HG03342 (cell line): ENCODE measurements around the gene TMEM247.

Experiments
- ATAC-seq: cut with Tn5 transposase; IDR thresholded peaks from one replicate; pipeline ENCODE4 v1.9.1; 2021; ENCODE audit warnings: mild to moderate bottlenecking, moderate library complexity; ENCODE audit not compliant: unreplicated experiment

The TMEM247 gene

DNA sequence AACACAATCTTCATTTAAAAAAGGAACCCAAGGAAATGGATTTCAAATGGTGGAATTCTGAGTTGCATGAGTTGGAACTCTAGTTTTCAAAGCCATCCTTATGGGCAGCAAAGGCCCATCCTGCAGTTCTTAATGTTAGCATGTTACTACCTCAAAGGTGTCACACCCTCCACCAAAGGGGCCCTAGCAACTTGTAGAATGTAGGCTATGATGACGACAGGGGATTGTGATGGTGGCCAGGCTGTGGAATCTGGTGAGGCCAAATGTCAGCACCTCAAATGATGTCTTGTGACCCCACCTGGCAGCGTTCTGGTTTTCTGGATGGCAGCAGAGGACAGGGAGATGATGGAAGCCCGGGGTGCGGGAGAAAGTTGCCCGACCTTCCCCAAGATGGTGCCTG lies at the start of gene TMEM247:
Gene TMEM247 (plus strand): TSS at position 301 of the 400 bp plus-strand sequence.
- ATAC-seq, result no peak

DNA sequence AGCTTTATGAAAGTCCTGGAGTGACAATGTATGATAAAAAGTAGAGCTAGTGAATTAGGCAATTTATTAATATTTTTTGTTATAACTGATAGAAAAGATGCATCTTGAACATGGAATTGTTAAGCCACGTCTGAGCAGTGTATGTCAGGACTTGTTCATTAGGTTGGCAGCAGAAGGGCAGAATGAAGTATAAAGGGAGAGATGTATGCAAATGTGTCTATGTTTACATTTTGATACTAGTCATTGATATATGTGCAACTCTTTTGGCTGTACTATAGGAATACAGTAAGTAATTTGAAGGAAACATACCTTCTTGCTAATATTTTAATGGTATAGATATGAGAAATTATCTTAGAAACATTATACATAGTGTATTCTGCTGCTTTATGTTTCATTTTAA lies 49.0 kb upstream of the TMEM247 start:
- ATAC-seq, result no peak

DNA sequence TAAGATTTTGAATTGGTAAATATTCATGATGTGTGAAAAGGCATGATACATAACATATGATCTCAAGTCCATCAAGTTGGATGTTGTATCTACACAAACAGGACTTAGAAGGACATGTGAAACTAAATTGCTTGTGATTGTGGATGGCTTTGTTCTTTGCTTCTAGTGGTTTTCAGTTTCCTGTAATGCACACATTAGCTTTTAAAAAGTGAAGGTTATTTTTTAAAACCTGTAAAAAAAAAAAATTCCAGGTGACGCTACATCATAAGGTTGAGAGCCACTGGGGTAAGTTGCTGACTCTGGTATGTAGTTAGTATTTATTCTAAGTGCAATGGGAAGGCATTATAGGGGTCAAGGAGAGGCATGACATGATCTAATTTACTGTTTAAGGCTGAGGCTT lies 48.4 kb upstream of the TMEM247 start:
- no peak for ATAC-seq

DNA sequence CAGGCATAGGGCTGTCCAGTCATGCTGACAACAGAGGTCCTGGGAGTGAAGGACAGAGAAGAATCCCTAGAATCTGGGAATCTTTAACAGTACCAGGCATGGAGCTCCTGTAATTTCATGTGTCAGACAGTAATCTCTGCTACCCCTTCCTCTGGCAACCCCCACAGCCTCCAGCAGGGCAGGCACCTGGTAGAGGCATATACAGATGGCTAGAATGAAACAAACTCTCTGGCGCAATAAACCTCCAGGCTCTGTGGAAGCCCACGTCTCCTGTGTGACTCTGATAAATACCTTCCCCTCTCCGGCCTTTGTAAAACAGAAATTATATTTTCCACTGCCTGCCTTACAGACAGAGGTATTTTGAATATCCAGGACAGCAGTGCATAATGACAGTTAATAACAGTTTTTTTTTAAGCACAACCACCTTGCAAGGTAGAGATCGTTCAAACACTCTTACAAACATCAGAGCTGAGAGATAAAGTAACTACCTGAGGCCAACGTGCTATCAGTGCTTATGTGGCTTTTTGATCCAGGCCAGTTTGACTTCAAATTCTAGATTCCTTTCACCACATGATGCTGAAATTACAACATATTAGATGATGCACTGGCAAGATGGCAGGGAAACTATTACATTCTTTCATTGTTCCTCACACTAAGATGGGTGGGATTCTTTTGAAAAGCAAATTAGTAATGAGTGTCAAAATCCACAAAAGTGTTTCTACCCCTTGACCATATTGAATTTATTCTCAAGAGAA lies 47.7 kb upstream of the TMEM247 start:
- no peak for ATAC-seq

DNA sequence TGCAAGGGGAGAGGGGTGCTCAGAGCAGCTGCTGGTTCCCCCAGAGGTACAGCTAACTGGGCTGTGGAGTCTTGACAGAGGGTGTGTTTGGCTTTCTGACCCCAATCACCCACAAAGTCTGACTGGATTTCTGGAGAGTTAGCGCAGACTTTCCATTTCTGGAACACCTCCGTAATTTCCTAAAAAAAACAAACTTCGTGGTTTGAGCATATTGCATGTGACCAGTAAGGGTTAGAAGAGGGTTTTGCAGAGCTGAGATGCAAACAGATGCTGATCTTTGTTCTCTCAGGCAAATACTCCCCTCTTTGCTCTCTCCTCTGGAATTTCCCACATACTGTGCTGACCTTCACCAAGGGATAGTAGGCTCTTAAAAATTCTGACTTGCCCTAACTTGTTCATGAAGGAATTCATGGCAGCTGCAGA lies 44.5 kb upstream of the TMEM247 start:
- ATAC-seq, result no peak

DNA sequence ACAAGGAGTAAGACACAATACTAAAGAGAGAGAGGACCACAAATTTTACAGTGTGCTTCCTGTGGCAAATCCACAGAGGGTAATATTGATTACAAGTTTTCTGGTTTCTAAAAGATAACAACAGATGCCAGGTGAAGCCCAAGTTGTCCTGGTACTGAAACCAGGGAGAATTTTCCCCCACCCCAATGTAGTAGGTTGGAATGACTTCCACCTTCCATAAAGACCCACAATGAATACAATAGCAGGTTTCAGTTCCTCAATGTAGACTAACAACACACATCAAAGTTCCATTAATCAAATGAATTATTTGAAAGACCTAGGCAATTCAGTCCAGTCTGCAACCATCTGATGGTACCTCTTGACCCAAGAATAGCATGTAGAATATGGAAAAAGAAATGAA lies 44.0 kb upstream of the TMEM247 start:
- ATAC-seq, result no peak

DNA sequence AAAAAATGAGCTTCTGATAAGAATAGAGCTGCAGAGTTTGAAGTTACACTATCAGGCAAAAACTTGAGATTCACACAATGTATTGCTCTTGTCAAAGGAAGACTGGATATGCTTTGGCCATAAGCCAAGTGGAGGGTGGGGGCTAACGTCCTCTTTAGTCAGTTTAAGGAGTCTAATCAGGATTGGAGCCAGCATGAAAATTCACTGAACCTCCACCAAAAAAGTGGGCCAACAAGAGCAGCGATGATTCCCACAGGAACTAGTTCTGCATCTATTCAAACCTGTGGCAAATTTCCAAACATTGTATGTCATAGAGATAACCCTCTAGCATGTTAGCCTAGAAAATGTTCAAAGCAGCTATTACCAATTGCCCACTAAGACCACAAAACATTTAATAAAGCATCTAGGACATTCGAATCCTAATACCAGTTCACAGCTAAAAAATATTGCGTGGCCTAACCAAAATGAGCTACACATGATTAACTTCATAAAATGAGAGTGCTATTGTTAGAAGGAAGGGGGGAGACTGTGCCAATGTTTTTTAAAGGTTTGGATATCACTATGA lies 43.5 kb upstream of the TMEM247 start:
- no peak for ATAC-seq

DNA sequence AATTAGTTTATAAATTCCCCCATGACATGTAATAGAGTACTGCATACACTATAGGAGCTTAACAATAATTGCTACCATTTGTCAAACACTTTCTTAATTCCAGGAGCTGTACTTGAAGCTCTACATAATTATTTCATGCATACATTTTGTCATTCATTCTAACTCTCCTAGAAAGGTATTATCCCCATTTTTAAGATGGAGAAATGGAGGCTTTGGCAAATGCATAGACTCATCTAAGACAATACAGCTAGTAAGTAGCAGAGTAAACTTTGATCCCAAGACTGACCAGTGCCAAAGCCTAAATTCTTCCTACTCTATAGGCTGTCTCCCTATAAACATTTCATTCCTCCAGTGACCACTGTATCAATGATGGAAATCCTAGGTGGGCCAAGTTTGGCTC lies 42.6 kb upstream of the TMEM247 start:
- no peak for ATAC-seq

DNA sequence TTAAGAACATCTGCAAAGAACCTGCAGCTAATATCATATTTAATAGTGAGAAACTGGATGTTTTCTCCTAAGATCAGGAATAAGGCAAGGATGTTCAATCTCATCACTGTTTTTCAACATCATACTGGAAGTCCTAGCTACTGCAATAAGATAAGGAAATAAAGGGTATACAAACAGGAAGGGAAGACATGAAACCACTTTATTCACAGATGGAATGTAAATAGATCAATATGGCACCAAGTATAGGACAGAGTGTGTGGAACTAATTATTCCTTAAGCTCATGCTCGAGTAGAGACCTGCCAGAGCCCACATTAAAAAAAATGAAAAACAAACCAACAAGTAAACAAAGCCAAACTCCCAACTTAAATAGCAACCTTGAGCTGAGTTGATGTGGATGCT lies 41.3 kb upstream of the TMEM247 start:
- ATAC-seq, result no peak

DNA sequence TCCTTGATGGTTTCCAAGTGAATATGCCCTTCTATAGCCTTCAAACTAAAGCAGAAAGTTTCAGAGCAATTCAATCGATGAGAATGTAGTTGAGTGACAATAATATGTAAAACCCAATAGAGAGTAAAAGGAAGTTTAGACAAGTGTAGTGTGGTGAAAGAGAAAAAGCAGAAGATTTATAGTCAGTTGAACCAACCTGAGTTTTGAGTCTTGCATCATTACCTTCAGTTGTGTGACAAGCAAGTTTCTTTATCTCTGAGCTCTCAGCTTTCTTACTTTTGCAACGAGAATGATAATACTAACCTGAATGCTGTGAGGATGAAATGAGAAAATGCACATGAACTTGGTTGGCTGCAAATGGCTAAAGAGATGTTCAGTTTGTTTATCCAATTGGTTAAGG lies 40.6 kb upstream of the TMEM247 start:
- ATAC-seq, result no peak

DNA sequence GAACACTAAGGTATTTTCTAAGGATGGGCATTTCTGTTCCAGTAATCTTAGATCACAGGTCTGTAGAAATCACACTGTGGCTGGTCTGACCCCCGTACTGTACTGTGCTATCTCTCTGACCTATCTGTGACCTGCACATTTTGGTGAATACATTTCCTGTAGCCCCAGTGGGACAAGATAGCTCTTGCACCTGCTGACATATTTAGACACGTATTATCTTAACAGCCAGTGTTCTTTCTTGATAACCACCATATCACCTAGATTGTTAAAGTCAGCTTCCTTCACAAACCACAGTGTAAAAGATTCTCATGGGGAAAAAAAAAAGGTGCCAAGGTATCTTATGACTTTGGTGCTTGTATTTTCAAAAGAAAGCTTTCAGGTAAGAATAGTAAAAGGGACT lies 39.8 kb upstream of the TMEM247 start:
- ATAC-seq, result no peak

DNA sequence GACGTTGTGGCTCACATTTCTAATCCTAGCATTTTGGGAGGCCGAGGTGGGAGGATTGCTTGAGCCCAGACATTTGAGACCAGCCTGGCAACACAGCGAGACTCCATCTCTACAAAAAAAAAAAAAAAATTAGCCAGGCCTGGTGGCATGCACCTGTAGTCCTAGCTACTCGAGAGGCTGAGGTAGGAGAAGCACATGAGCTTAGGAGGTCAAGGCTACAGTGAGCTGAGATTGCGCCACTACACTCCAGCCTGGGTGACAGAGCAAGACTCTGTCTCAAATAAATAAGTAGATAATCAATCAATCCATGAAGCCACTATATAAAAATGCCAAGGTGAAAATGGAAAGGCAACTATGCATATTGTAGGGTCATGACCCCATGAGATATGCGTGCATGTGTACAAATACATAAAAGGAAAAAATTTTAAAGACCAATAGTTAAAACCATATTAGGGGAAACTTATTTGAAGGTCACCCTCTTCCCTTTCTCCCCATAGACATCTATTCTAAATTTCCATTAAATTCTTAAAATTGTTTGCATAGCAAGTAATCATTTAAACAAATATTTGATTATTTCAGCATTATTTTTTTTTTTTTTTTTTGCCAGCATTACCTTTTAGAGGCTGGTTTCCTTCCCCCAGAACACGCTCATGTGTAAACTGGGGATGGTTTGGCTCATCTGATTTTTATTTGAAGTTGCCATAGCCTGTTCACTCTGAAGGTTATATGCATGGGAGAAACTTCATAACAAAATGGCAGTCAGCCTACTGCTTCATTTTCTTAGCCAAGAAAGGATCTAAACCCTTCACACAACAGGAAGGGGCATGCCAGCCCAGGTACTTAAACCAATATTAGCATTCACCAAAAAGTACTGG lies 37.3 kb upstream of the TMEM247 start:
- ATAC-seq, result no peak

DNA sequence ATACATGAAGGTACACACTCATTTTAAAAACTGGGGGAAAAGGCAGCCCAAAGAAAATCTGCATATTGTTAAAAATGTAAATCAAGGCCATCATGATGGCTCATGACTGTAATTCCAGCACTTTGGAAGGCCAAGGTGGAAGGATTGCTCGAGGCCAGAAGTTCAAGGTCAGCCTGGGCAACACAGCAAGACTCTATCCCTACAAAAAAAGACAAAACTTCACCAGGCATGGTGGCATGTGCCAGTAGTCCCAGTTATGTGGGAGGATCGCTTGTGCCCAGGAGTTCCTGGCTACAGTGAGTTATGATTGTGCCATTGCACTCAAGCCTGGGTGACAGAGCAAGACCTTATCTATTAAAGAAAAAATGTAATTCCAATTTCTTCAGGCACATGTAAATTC lies 34.6 kb upstream of the TMEM247 start:
- ATAC-seq, result no peak

DNA sequence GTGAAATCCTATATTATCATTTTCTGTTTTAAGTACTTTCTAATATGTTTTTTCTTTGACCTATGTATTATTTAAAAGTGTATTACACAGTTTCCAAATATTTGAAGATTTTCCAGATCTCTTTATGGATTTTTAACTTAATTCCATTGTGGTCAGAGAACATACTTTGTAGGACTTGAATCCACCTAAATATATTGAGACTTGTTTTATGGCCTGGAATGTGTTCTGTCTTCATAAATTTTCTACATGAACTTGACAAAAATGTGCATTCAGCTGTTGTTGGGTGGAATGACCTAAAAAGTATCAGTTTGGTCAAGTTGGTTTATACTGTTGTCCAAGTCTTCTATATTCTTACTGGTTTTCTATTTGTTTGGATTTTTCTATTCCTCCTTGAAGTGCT lies 33.8 kb upstream of the TMEM247 start:
- ATAC-seq, result no peak

DNA sequence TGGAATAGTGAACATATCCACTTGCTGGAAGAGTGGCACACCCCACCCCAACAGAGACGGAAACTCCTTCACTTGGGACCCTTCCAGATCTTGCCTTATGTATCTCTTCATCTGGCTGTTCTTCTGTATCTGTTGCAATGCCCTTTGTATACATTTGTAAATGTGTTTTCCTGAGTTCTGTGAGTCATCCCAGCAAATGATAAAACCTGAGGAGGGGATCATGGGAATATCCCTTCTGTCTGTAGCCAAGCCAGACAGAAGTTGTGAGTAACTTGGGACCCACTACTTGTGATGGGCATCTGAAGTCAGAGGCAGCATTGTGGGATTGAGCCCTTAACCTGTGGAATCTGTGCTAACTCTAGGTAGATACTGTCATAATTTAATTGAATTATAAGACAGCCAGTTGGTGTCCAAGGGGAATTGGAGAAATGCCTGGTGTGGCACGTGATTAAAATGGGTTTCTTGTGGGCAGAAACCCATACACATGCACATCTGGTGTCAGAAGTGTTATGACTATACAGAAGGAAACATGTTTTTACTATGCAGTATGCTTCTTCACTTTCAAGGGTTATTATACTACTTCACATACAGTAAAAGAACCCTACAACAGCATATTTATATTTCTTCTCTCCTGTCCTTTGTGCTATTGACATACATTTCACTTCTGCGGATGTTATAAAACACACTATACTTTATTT lies 32.3 kb upstream of the TMEM247 start:
- ATAC-seq, result no peak

DNA sequence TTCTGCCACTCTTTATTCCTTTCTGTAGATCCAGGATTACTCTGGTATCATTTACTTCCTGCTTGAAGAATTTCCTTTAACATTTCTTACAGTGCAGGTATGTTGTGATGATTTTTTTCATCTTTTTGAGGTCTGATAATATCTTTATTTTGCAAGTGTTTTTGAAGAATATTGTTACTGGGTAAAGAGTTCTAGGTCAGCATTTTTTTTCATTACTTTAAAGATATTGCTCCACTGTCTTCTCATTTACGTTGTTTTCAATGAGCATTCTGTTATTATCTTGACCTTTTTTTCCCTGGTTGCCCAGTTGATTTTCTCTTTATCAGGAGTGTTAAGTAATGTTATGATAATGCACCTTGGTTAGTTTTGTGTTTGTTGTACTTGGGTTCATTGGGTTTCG lies 31.7 kb upstream of the TMEM247 start:
- no peak for ATAC-seq

DNA sequence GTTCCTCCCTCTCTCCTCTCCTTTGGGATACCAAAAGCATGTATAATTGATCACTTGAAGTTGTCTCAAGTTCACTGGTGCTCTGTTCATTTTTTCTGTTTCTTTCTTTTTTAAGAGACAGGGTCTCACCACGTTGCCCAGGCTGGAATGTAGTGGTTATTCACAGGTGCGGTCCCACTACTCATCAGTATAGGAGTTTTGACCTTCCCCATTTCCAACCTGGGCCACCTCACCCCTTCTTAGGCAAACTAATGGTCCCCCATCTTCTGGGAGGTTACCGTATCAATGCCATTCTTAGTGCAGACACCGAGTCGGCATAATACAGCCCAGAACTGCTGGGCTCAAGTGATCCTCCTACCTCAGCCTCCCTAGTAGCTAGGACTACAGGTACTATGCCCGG lies 31.3 kb upstream of the TMEM247 start:
- no peak for ATAC-seq

DNA sequence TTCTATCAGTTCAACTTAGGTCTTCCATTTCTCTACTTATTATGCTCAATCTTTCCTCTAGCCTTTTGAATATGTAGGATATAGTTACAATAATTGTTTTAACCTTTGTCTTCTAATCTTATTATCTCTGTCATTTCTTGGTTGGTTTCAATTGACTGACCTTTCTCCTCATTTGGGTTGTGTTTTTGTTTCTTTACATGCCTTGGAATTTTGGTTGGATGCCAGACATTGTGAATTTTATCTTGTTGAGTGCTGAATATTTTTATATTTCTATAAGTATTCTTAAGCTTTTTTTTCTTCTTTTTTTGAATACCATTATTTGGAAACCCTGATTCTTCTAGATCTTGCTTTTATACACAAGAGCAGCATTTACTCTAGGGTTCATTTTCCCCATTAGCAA lies 30.7 kb upstream of the TMEM247 start:
- no peak for ATAC-seq

DNA sequence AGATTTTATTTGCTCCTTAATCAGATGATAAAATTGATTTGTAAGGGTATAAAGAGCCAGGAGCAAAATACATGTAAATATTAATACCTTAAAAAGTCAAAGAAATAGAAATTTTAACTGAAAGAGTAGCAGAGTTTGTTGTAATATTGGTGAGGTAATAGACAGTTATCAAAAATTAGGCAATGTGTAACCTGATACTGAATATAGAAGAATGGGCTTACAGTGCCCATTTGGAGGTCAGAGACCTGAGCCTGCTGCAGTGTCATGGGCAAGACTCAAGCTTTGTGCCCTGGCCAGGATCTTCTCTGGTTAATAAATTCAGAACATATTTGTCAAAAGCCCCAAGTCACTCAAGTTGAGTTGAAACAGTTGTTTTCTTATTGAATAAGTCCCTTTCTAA lies 29.7 kb upstream of the TMEM247 start:
- no peak for ATAC-seq

DNA sequence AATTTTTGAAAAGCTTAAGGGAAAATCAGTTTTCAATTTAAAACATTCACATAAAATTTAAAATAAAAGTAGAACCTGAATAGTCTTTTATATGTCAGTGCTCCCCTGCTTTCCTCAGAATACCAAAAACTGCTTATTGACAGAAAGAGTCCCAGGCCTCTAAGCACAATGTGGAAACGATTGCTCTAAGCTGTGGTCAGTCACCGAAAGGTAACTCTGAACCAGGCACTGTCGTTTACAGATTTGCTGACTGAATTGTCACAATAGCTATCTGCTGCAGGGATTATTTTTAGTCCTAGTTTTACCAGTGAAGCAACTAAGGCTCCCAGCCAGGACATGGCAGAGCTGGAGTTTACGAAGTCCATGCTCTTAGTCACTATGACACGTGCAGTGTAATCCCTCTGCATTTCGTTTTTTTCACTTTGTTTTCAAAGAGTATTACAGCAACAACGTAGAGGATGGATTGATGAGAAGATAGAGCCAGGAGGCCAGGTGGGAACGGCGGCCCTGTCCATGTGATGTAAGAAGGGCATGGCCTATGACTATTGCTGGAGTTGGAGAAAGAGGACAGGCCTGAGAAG lies 28.1 kb upstream of the TMEM247 start:
- no peak for ATAC-seq

DNA sequence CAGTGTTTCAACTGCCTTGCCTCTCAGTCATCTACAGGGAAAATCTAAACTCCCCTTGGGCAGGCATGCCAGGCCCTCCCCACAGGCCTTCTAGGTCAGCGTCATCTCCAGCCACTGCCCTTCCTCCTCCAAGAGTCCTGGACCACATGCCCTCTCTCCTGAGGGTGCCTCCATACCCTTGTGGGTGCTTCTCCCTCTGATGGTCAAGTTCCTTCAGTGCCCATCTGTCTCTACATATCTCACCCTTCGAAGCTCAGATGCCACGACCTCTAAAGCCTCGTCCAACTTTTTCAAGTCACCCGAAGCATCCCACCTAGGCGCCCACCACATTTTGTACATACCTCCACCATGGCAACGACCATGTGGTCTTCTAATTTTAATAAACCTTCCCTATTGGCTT lies 22.6 kb upstream of the TMEM247 start:
- ATAC-seq, result no peak
